ENCODE measurements around the gene TEK. TPM values are rescaled to one million over a fixed set of nuclear protein-coding genes. Genes with fewer than 3 reads are reported as not detected.

Gene TEK
- total and polyA plus RNA-seq, 10 of the 15 experiments (the other 5 are each of a cell fraction or from before 2014, with no cell fraction given): not detected

- TF ChIP-seq ELK1 (IDR thresholded peaks at IDR 0.05; ENCODE audit: low read depth, low read length) (no peak), BCLAF1 (IDR thresholded peaks at IDR 0.05) (no peak), ATF7 (IDR thresholded peaks at IDR 0.05; ENCODE audit: low read depth) (no peak)
Observed at GRCh38 chr9:27209034-27209433, 100.0 kb downstream of the TEK start (continued).

- BruUV-seq (replicated peaks): no TSS peak
- no peak overlapping the region for H3K4me2 ChIP-seq (ENCODE audit: control insufficient read depth, insufficient read depth)
- FAIRE-seq (no peak), ATAC-seq (no peak), DNase-seq (ENCODE audit: low read depth, low spot score) (no peak)
- H4K20me1 ChIP-seq (ENCODE audit: control insufficient read depth, insufficient read depth): no peaks in the 10 kb centered on the region
- H3K4me3 ChIP-seq: no peak overlapping the region
- no peaks in the 10 kb centered on the region for H3K9me3 ChIP-seq (replicated peaks; ENCODE audit: control insufficient read depth, insufficient read depth, low read length)
- H3K27me3 ChIP-seq (replicated peaks in 1 of 2; ENCODE audit: control insufficient read depth in 2 of 2, insufficient read depth in 2 of 2, low read length in 1 of 2): no peaks in the 10 kb centered on the region
- WGBS (ENCODE audit: insufficient coverage, insufficient replicate concordance, low lambda C conversion rate, missing lambda C conversion rate): 49% methylated on average over 7 of the region's 7 CpGs
- CTCF ChIA-PET: interaction anchor here (0.5 kb wide), 1 partner anchor 206 kb away, joined by 3 read pairs; no protein-coding TSS in a partner anchor
- SMC1A ChIA-PET (ENCODE audit: uncharacterized antibody, unreplicated experiment): interaction anchor here (0.6 kb wide), 1 partner anchor 389 kb away, joined by 4 read pairs; no protein-coding TSS in a partner anchor
- H3K79me2 ChIP-seq (ENCODE audit: control insufficient read depth, insufficient read depth, low read length): no peaks in the 10 kb centered on the region
- intact Hi-C loops (cut with micrococcal nuclease; ENCODE audit: unreplicated experiment): no loop called here
- no peak for TF ChIP-seq KAT2A (conservative IDR thresholded peaks at IDR 0.05; ENCODE audit: control insufficient read depth, low read depth, low read length)
- no peak for TF ChIP-seq TCF3 (IDR thresholded peaks at IDR 0.05; ENCODE audit: borderline replicate concordance, insufficient read depth, low read depth, low read length)
- no peak for TF ChIP-seq MEF2A (IDR thresholded peaks at IDR 0.05; ENCODE audit: insufficient read depth, low read depth, low read length)
- in situ Hi-C loops (cut with MboI): no loop called here
- POLR2A ChIA-PET: no interaction called here
- no peak overlapping the region for H3K9ac ChIP-seq (ENCODE audit: control insufficient read depth, insufficient read depth, low read length)
- RAD21 ChIA-PET (ENCODE audit: unreplicated experiment): no interaction called here
- H3K36me3 ChIP-seq (ENCODE audit: control insufficient read depth in 2 of 2, insufficient read depth in 2 of 2, low read length in 1 of 2): no peaks in the 10 kb centered on the region
- no peak overlapping the region for H2AFZ ChIP-seq (ENCODE audit: control insufficient read depth, low read depth, low read length)
- H3K27ac ChIP-seq (ENCODE audit: control insufficient read depth, insufficient read depth): no peak overlapping the region
- no peaks in the 10 kb centered on the region for H3K4me1 ChIP-seq (ENCODE audit: control insufficient read depth, insufficient read depth, low read length)
Observed at GRCh38 chr9:27210588-27210987, 101.6 kb downstream of the TEK start.

Measured in GM12878 (cell line).